Ishikawa (cell line): ENCODE results near the gene RBM10.

Experiments
- CEBPB ChIP-seq: IDR thresholded peaks from 2 replicates; pipeline ENCODE4 v1.6.1; 2012
- EGR1 ChIP-seq: IDR thresholded peaks from 2 replicates; pipeline ENCODE4 v1.6.1; 2012
- FOXM1 ChIP-seq: IDR thresholded peaks from 2 replicates; pipeline ENCODE4 v1.6.1; 2012; ENCODE audit warnings: low read depth, borderline replicate concordance
- MAX ChIP-seq: IDR thresholded peaks from 2 replicates; pipeline ENCODE4 v1.6.1; 2012
- NFIC ChIP-seq: IDR thresholded peaks from 2 replicates; pipeline ENCODE4 v1.6.1; 2012
- RAD21 ChIP-seq: IDR thresholded peaks from 2 replicates; pipeline ENCODE4 v1.6.1; 2012; ENCODE audit warnings: low read depth
- TAF1 ChIP-seq: IDR thresholded peaks from 2 replicates; pipeline ENCODE4 v1.6.1; 2012; ENCODE audit warnings: low read depth, mild to moderate bottlenecking
- TCF12 ChIP-seq: IDR thresholded peaks from 2 replicates; pipeline ENCODE4 v1.6.1; 2012; ENCODE audit warnings: low read depth
- TEAD4 ChIP-seq: IDR thresholded peaks from 2 replicates; pipeline ENCODE4 v1.6.1; 2012
- YY1 ChIP-seq: IDR thresholded peaks from 2 replicates; pipeline ENCODE4 v1.6.1; 2012; ENCODE audit warnings: low read depth
- TF ChIP-seq, protein P1 (sequence below): IDR thresholded peaks from 2 replicates; pipeline ENCODE4 v1.6.1; 2012
- TF ChIP-seq, protein P2 (sequence below): IDR thresholded peaks from 2 replicates; pipeline ENCODE4 v1.6.1; 2012; ENCODE audit warnings: low read depth, mild to moderate bottlenecking

The RBM10 gene

DNA sequence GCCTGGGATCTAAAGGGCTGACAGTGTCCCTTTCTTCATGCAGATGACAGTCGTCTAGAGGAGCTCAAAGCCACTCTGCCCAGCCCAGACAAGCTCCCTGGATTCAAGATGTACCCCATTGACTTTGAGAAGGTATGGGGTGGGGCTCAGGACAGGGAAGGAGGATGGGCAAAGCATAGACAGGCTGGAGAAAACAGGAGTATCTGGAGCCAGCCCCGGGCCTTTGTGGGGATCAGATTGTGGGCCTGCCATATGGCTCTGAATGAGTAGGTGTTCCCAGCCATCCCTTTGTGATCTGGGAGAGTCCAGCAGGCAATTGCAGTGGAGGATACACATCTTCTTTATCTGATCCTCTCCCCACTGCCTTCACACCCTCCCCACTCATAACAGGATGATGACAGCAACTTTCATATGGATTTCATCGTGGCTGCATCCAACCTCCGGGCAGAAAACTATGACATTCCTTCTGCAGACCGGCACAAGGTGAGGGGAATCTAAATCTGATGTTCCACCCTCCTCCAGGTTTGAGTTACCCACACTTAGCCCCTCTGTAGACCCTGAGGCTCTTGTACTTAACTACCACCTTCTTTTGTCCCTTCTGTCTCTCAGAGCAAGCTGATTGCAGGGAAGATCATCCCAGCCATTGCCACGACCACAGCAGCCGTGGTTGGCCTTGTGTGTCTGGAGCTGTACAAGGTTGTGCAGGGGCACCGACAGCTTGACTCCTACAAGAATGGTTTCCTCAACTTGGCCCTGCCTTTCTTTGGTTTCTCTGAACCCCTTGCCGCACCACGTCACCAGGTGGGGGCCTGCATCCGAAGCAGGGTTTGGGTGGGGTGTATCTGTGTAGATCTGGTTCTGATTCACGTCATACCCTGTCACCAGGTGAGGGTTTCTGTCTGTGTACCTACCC lies 67.6 kb downstream of the RBM10 start:
- TF ChIP-seq, protein P1, sequence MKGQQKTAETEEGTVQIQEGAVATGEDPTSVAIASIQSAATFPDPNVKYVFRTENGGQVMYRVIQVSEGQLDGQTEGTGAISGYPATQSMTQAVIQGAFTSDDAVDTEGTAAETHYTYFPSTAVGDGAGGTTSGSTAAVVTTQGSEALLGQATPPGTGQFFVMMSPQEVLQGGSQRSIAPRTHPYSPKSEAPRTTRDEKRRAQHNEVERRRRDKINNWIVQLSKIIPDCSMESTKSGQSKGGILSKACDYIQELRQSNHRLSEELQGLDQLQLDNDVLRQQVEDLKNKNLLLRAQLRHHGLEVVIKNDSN = no peak
- TF ChIP-seq, protein P2, sequence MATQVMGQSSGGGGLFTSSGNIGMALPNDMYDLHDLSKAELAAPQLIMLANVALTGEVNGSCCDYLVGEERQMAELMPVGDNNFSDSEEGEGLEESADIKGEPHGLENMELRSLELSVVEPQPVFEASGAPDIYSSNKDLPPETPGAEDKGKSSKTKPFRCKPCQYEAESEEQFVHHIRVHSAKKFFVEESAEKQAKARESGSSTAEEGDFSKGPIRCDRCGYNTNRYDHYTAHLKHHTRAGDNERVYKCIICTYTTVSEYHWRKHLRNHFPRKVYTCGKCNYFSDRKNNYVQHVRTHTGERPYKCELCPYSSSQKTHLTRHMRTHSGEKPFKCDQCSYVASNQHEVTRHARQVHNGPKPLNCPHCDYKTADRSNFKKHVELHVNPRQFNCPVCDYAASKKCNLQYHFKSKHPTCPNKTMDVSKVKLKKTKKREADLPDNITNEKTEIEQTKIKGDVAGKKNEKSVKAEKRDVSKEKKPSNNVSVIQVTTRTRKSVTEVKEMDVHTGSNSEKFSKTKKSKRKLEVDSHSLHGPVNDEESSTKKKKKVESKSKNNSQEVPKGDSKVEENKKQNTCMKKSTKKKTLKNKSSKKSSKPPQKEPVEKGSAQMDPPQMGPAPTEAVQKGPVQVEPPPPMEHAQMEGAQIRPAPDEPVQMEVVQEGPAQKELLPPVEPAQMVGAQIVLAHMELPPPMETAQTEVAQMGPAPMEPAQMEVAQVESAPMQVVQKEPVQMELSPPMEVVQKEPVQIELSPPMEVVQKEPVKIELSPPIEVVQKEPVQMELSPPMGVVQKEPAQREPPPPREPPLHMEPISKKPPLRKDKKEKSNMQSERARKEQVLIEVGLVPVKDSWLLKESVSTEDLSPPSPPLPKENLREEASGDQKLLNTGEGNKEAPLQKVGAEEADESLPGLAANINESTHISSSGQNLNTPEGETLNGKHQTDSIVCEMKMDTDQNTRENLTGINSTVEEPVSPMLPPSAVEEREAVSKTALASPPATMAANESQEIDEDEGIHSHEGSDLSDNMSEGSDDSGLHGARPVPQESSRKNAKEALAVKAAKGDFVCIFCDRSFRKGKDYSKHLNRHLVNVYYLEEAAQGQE = no peak
- TF ChIP-seq YY1 (no peak), RAD21 (no peak), NFIC (no peak), TEAD4 (no peak), FOXM1 (no peak)

GRCh38 chrX:47214435-47215077 lies 69.5 kb downstream of the RBM10 start:
- TF ChIP-seq YY1 (no peak), FOXM1 (no peak), CEBPB (no peak), MAX (no peak), TCF12 (no peak), TAF1 (no peak)
- TF ChIP-seq, protein P2 = no peak

DNA sequence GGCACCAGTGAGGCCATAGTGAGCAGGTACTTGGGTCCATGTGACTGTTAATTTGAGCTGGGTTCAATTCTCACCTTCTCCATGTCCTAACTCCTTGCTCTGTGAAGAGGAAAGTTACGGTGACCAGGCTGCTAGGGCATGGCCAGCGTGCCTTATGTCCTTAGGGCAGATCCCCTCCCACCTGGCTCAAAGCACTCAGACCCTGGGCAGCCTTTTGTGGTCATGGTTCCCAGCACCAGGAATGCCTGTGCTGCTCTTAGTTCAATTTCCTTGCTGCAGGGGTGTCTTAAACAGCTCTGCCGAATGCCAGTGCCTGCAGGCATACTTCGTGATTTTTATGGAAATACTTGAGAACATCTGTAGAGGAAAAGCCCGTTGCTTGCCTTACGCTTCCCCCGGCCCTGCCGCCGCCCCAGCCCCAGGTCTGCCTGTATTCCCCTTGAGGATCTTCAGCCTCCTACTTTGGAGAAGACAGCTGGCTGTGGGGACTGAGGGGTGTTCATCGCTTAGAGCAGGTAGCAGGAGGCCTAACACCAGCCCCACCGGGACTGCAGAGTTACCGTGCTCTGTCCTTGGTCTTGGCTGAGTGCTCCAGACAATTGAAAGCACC lies 70.4 kb downstream of the RBM10 start:
- no peak for TF ChIP-seq EGR1
- TF ChIP-seq TAF1 = no peak
- no peak for TF ChIP-seq RAD21
- TF ChIP-seq, protein P2 = no peak
- no peak for TF ChIP-seq TCF12
- no peak for TF ChIP-seq NFIC

- no peak for TF ChIP-seq TCF12
- TF ChIP-seq RAD21 = no peak
- no peak for TF ChIP-seq TEAD4
Measured at GRCh38 chrX:47216393-47216925, 71.4 kb downstream of the RBM10 start.

GRCh38 chrX:47217121-47217851 lies 72.3 kb downstream of the RBM10 start:
- 0 out of 2 replicates have a peak, but pooled peaks have one; percentile 10 for TF ChIP-seq MAX
- no peak for TF ChIP-seq NFIC
